Cardiac fibroblast (primary cell): ENCODE measurements around the gene RABL3.
A peak's percentile ranks its signal among the peaks of the same experiment; 100 is the strongest.
"Not testable (repeated sequence)": the region's sequence is repeated elsewhere in the genome, so short reads cannot be mapped to it uniquely, and the experiment has no call there.

ENCODE experiments used
- DNase-seq, 2 donors: peaks; one replicate each; pipeline versions ENCODE4 v3.0.0 to v3.0.0-alpha.2; 2010; ENCODE audit warnings: low read depth in 2 of 2
- H3K4me3 ChIP-seq, 2 donors: replicated peaks in 1 of 2; 1 replicate in 1 of 2; 2 replicates in 1 of 2; pipeline ENCODE4 v1.5.1; 2011; ENCODE audit warnings: low read depth in 2 of 2, low read length in 2 of 2, mild to moderate bottlenecking in 2 of 2, moderate library complexity in 1 of 2
- TF ChIP-seq, protein P1 (sequence below): IDR thresholded peaks from one replicate; pipeline ENCODE4 v1.5.1; 2011; ENCODE audit warnings: low read depth, mild to moderate bottlenecking, low read length, inconsistent platforms

The RABL3 gene

DNA sequence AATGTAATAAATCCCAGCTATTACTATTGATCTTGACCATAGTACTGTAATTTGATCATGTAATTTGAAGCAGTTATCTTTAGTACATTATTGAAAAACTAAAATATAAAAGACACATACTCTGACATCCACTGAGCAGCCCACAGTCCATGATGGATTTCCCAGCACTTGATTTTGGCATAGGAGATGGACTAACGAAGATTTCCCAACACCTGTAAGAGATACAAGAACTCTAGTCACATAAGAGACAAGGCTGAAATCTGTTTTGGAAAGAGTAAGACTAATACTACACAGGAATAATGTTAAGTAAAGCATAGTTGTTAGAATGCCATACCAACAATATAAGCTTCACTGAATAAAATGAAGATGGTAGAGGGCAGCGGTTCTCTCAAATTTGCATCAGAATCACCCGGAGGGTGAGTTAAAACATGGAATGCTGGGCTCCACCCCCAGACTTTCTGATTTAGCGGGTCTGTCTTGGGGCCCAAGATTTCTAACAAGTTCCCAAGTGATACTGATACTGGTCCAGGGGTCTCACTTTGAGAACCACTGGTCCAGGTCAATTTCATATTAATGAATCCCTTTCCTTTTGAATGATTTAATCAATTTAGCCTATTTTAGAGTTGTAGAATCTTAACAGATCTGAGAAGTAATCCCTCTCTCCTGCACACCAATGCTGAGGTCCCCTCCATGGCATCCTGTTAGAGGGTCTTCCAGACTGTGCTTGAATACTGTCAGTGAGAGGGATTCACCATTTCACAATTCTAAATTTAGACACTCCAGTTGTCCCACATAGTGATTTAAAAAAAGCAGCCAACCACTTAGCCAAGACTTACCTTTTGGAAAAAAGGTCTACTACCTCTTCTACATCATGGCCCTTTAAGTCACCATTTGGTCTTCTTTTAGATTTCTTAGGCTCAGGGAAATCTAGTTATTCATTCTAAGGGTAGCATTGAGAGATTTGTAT, 11.5 kb downstream of the RABL3 start:
- TF ChIP-seq, protein P1, sequence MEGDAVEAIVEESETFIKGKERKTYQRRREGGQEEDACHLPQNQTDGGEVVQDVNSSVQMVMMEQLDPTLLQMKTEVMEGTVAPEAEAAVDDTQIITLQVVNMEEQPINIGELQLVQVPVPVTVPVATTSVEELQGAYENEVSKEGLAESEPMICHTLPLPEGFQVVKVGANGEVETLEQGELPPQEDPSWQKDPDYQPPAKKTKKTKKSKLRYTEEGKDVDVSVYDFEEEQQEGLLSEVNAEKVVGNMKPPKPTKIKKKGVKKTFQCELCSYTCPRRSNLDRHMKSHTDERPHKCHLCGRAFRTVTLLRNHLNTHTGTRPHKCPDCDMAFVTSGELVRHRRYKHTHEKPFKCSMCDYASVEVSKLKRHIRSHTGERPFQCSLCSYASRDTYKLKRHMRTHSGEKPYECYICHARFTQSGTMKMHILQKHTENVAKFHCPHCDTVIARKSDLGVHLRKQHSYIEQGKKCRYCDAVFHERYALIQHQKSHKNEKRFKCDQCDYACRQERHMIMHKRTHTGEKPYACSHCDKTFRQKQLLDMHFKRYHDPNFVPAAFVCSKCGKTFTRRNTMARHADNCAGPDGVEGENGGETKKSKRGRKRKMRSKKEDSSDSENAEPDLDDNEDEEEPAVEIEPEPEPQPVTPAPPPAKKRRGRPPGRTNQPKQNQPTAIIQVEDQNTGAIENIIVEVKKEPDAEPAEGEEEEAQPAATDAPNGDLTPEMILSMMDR, result no peak
- DNase-seq, result no peak
- no peak overlapping the region for H3K4me3 ChIP-seq

DNA sequence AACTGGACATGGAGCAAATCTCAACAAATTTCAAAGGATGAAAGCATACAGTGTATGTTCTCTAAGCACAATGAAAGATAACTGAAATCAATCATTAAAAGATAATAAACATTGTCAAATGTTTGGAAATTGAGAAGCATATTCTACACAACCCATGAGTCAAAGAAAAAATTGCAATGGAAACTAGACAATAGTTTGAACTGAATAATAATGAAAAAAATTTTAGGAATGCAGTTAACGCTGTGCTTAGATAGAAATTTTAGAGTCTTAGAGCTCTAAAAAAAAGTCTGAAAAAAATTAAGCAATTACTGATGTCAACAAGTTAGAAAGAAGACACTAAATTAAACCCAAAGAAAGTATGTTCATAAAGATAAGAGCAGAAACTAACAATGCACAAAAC, 15.5 kb downstream of the RABL3 start:
- TF ChIP-seq, protein P1, result no peak
- peak in 1 of 2 donors; percentile 39 for DNase-seq

DNA sequence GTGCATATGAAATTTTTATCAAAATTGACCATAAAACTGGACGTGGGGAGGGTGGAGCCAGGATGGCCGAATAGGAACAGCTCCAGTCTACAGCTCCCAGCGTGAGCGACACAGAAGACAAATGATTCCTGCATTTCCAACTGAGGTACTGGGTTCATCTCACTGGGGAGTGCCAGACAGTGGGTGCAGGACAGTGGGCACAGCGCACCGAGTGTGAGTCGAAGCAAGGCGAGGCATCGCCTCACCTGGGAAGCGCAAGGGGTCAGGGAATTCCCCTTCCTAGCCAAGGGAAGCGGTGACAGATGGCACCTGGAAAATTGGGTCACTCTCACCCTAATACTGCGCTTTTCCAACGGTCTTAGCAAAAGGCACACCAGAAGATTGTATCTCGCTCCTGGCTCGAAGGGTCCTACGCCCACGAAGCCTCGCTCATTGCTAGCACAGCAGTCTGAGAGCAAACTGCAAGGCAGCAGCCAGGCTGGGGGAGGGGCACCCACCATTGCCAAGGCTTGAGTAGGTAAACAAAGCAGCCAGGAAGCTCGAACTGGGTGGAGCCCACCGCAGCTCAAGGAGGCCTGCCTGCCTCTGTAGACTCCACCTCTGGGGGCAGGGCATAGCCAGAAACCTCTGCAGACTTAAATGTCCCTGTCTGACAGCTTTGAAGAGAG, 23.0 kb downstream of the RABL3 start:
- not testable (repeated sequence) for H3K4me3 ChIP-seq
- DNase-seq, result peak in 1 of 2 donors; percentile 6

More for the DNA sequence above, 15.5 kb downstream of the RABL3 start:
- no peak overlapping the region for H3K4me3 ChIP-seq

DNA sequence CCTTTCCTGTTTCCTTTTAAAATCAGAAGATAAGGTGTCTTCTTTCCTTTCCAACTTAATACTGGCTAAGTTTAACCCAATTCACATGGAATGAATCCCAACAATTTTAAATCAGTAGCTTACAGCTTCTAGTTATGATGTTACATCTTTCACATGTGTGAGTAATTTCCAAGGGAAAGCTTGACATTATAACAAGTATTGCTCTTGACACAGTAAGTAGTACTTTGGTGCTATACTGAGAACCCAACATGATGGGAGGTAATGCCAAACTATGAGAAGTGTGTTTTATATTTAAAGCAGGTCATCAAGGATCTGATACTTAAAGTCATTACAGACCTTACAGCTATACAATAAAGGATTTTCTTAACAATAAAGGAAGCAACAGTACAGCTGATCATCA, 29.1 kb downstream of the RABL3 start:
- H3K4me3 ChIP-seq, result no peak overlapping the region
- TF ChIP-seq, protein P1, result no peak
- DNase-seq, result no peak

DNA sequence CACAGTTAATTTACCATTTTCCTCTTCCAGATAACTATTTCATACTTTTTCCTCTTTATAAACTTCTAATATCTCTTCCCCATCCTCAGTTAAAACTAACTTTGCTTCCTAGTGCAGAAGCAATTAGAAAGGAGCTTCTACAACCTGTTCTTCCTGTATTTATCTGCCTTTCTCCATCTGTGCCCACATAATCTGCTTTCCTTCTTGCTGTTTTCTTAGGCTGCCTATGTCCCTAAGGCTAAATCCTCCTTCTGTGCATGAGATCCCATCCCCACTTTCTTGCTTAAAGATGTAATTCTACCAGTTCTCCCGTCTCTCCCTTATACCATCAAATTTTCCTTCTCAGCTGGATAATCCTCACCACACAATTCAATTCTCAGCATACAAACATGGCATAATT, 31.9 kb downstream of the RABL3 start:
- no peak overlapping the region for H3K4me3 ChIP-seq
- TF ChIP-seq, protein P1, result no peak
- no peak for DNase-seq

DNA sequence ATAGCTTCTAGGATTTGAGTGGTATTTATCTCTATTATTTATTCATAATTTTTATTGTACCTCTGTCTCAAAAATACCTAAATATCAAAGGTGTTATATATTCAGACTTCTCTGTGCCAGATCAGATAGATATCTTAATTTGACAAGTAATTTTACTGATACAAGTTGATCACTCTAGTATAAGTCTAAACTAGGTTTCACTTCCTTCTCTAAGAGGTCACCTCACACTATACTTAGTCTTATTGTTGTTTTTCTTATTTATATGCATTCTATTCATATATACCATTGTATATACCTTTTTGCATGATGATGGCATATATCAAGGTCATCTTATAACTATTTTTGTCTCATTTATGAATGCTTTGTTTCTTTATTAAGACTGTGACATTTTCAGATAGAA, 33.9 kb downstream of the RABL3 start:
- TF ChIP-seq, protein P1, result no peak
- DNase-seq, result no peak

DNA sequence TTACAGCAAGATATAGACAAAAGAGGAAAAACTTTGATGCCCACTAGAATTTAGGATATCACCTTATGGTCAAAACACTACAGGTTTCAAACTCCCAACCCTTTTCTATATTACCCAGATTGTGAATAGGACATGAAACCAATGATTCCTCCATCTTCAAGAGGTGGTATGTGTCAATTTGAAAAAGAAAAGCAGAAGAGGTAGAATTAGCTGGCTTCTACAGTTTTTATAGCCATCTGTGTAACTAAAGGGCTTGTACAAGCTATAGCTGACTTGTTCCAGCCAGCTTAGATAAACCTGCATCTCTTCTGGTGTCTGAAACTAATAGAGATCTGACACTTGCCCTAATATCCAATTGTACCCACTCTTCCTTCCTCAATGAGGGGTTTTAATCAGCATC, 35.4 kb downstream of the RABL3 start:
- TF ChIP-seq, protein P1, result no peak
- H3K4me3 ChIP-seq, result no peak overlapping the region
- no peak for DNase-seq

More for the DNA sequence above, 33.9 kb downstream of the RABL3 start:
- no peak overlapping the region for H3K4me3 ChIP-seq
